ENCODE results near the gene PMM2. TPM values are rescaled to one million over a fixed set of nuclear protein-coding genes. Genes with fewer than 3 reads are reported as not detected.

The PMM2 gene
- total RNA-seq, 1 donor from 2014 or later = 22.2 TPM

- H3K27ac ChIP-seq = no peak overlapping the region
- H3K4me1 Mint-ChIP-seq = peaks cover 26% of the 10 kb centered on the region
- no peak overlapping the region for H3K4me3 ChIP-seq
- no peaks in the 10 kb centered on the region for H3K36me3 ChIP-seq
- peaks cover 26% of the 10 kb centered on the region for H3K36me3 Mint-ChIP-seq
- H3K27me3 ChIP-seq = no peaks in the 10 kb centered on the region
- H3K4me2 ChIP-seq = no peak overlapping the region
- H3F3A ChIP-seq (ENCODE audit: low read depth) = peaks cover 4% of the 10 kb centered on the region
- H3K27ac Mint-ChIP-seq = peak overlapping the region; percentile 74
- no peak overlapping the region for H3K9ac ChIP-seq
- H3K27me3 Mint-ChIP-seq (ENCODE audit: insufficient read depth, low read depth) = peaks cover 6% of the 10 kb centered on the region
- H3K79me2 ChIP-seq (ENCODE audit: low read depth) = peaks cover 65% of the 10 kb centered on the region
- H2AFZ ChIP-seq (replicated peaks) = no peak overlapping the region
- TF ChIP-seq CTCF (IDR thresholded peaks at IDR 0.05) (no peak), EZH2phosphoT487 (IDR thresholded peaks at IDR 0.05) (no peak), EZH2 (IDR thresholded peaks at IDR 0.05) (no peak)
- no peak overlapping the region for H3K4me3 Mint-ChIP-seq
- H3K9me3 Mint-ChIP-seq = no peaks in the 10 kb centered on the region
- peaks cover 87% of the 10 kb centered on the region for H4K20me1 ChIP-seq (ENCODE audit: low read depth)
- no peaks in the 10 kb centered on the region for H3K9me3 ChIP-seq (ENCODE audit: low read depth)
- H3K4me1 ChIP-seq = peaks cover 15% of the 10 kb centered on the region
- DNase-seq (ENCODE audit: low spot score) = no peak
Measured at GRCh38 chr16:8858994-8859912, 61.6 kb downstream of the PMM2 start.

GRCh38 chr16:8859913-8860881 is 62.6 kb downstream of the PMM2 start:
- peaks cover 24% of the 10 kb centered on the region for H3K4me1 ChIP-seq
- no peak for DNase-seq (ENCODE audit: low spot score)
- no peak overlapping the region for H3K27ac ChIP-seq
- H3K27ac Mint-ChIP-seq = peak overlapping the region; percentile 74
- no peak overlapping the region for H3K4me2 ChIP-seq
- H3K27me3 ChIP-seq = no peaks in the 10 kb centered on the region
- H3K36me3 Mint-ChIP-seq = peaks cover 21% of the 10 kb centered on the region
- peaks cover 75% of the 10 kb centered on the region for H3K79me2 ChIP-seq (ENCODE audit: low read depth)
- H3K4me1 Mint-ChIP-seq = peaks cover 29% of the 10 kb centered on the region
- peaks cover 8% of the 10 kb centered on the region for H3K27me3 Mint-ChIP-seq (ENCODE audit: insufficient read depth, low read depth)
- no peaks in the 10 kb centered on the region for H3K9me3 ChIP-seq (ENCODE audit: low read depth)
- TF ChIP-seq CTCF (IDR thresholded peaks at IDR 0.05) (no peak), EZH2 (IDR thresholded peaks at IDR 0.05) (no peak), EZH2phosphoT487 (IDR thresholded peaks at IDR 0.05) (no peak)
- H2AFZ ChIP-seq (replicated peaks) = no peak overlapping the region
- no peaks in the 10 kb centered on the region for H3K36me3 ChIP-seq
- H3K4me3 Mint-ChIP-seq = peak overlapping the region; percentile 38
- no peak overlapping the region for H3K9ac ChIP-seq
- H3F3A ChIP-seq (ENCODE audit: low read depth) = peaks cover 9% of the 10 kb centered on the region
- H3K9me3 Mint-ChIP-seq = no peaks in the 10 kb centered on the region
- H3K4me3 ChIP-seq = no peak overlapping the region
- H4K20me1 ChIP-seq (ENCODE audit: low read depth) = peaks cover 88% of the 10 kb centered on the region

DNA sequence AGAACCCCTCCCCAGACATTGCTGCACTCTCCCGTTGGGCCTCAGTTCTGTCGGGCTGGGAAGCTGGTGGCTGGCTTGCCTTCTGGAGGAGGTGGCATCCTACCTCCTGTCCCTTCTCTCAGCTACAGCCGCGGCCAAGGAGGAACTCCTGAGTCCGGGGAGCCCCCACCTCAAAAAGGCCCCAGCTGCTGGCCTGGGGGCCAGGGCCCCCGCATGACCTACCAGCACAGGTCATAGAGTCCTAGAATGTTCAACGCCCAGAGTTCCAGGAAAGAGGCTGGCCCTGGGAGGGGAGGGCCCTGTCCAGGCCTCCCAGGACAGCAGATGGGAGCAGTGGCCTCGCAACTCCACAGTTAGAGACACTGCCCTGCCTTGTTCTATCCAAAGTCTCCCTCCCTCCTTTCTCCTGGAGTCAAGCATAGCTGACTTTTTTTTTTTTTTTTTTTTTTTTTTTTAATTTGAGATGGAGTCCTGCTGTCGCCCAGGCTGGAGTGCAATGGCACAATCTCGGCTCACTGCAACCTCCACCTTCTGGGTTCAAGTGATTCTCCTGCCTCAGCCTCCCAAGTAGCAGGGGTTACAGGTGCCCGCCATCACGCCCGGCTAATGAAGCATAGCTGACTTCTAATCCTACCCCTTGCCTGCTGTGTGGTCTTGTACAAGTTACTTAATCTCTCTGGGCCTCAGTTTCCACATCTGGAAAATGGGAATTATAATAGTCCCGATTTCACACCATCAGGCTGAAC is 64.1 kb downstream of the PMM2 start:
- Histone ChIP-seq H4K20me1 (ENCODE audit: low read depth) (peaks cover 89% of the 10 kb centered on the region), H2AFZ (replicated peaks) (no peak overlapping the region), H3F3A (ENCODE audit: low read depth) (peaks cover 22% of the 10 kb centered on the region), H3K27ac (no peak overlapping the region), H3K4me1 (peaks cover 35% of the 10 kb centered on the region), H3K4me3 (no peak overlapping the region), H3K79me2 (ENCODE audit: low read depth) (peaks cover 90% of the 10 kb centered on the region), H3K9ac (no peak overlapping the region), H3K27me3 (no peaks in the 10 kb centered on the region), H3K9me3 (ENCODE audit: low read depth) (no peaks in the 10 kb centered on the region), H3K4me2 (no peak overlapping the region), H3K36me3 (no peaks in the 10 kb centered on the region)
- Mint-ChIP-seq H3K27ac (no peak overlapping the region), H3K36me3 (peaks cover 12% of the 10 kb centered on the region), H3K27me3 (ENCODE audit: insufficient read depth, low read depth) (peaks cover 8% of the 10 kb centered on the region), H3K9me3 (no peaks in the 10 kb centered on the region), H3K4me1 (peaks cover 42% of the 10 kb centered on the region), H3K4me3 (no peak overlapping the region)
- TF ChIP-seq EZH2 (IDR thresholded peaks at IDR 0.05) (no peak), EZH2phosphoT487 (IDR thresholded peaks at IDR 0.05) (no peak), CTCF (IDR thresholded peaks at IDR 0.05) (no peak)
- DNase-seq (ENCODE audit: low spot score) = no peak

Measured in neural progenitor cell (in vitro differentiated cells).